A549 (cell line): ENCODE measurements around the gene CCDC88B. TPM values are rescaled to one million over a fixed set of nuclear protein-coding genes. Genes with fewer than 3 reads are reported as not detected.

Source experiments
- ATAC-seq, 2 experiments: fragments of 200-7000 bp in 1 of 2; fragments of >200 bp in 1 of 2; cut with Nextera tagmentation in 1 of 2; cut with Tn5 transposase in 1 of 2; 3 replicates each; pipeline versions ENCODE4 v1.8.0 to v1.9.1; 2018 to 2020; ENCODE audit warnings: mild to moderate bottlenecking in 1 of 2, moderate library complexity in 1 of 2
- CTCF ChIA-PET: fragments of 300-600 bp; sonication (Branson Sonifier 250); formaldehyde crosslinking; extraction: SDS; loops from one replicate; lab custom pipeline; 2021; ENCODE audit warnings: antibody characterized with exemption, inconsistent platforms; lab: Yijun Ruan, JAX
- POLR2A ChIA-PET: fragments of 350-600 bp; formaldehyde crosslinking; extraction: SDS; loops from one replicate; lab custom pipeline; 2021; ENCODE audit warnings: antibody characterized with exemption, inconsistent platforms; lab: Yijun Ruan, JAX
- DNase-seq, 2 experiments: peaks; one replicate each; pipeline versions ENCODE4 v3.0.0 to v3.0.0-alpha.2; 2011 to 2016; ENCODE audit warnings: low read depth in 1 of 2, low spot score in 1 of 2
- FAIRE-seq: peaks from 2 replicates; lab custom pipeline; 2011; peaks lifted over from hg19 to GRCh38; lab: Jason Lieb, UNC
- H3K27ac ChIP-seq, 2 experiments: fragments of >200 bp; sonication (Bioruptor Twin); formaldehyde crosslinking; 3 replicates each; pipeline ENCODE4 v1.5.1; 2016 to 2017
- H3K4me1 ChIP-seq: fragments of >200 bp; sonication (Bioruptor Twin); formaldehyde crosslinking; 3 replicates; pipeline ENCODE4 v1.6.1; 2016
- H3K4me2 ChIP-seq: fragments of >200 bp; sonication (Bioruptor Twin); formaldehyde crosslinking; 3 replicates; pipeline ENCODE4 v1.6.1; 2016
- H3K4me3 ChIP-seq: fragments of >200 bp; sonication (Bioruptor Twin); formaldehyde crosslinking; 3 replicates; pipeline ENCODE4 v1.5.1; 2016
- H3K9me3 ChIP-seq: fragments of >200 bp; sonication (Bioruptor Twin); formaldehyde crosslinking; 3 replicates; pipeline ENCODE4 v1.6.1; 2016
- CBX2 ChIP-seq: fragments of 200-600 bp; sonication (generic); IDR thresholded peaks from 2 replicates; pipeline ENCODE4 v1.6.1; 2016; ENCODE audit warnings: low read depth, mild to moderate bottlenecking, borderline replicate concordance
- CBX8 ChIP-seq: fragments of 200-600 bp; sonication (generic); IDR thresholded peaks from 2 replicates; pipeline ENCODE4 v1.6.1; 2016
- CHD4 ChIP-seq: fragments of 200-600 bp; sonication (generic); IDR thresholded peaks from 2 replicates; pipeline ENCODE4 v1.6.1; 2016; ENCODE audit warnings: antibody characterized with exemption, mild to moderate bottlenecking, borderline replicate concordance
- EHMT2 ChIP-seq: fragments of 200-600 bp; sonication (generic); IDR thresholded peaks from 2 replicates; pipeline ENCODE4 v1.6.1; 2016; ENCODE audit warnings: antibody characterized with exemption, low read depth, mild to moderate bottlenecking, moderate library complexity
- ESRRA ChIP-seq: fragments of 150-350 bp; IDR thresholded peaks from 2 replicates; pipeline ENCODE4 v1.6.1; 2014; ENCODE audit warnings: mild to moderate bottlenecking, low read length, borderline replicate concordance
- GATA3 ChIP-seq: IDR thresholded peaks from 2 replicates; pipeline ENCODE4 v1.6.1; 2012; ENCODE audit warnings: borderline replicate concordance
- HDAC2 ChIP-seq: fragments of 200-600 bp; sonication (generic); IDR thresholded peaks from 2 replicates; pipeline ENCODE4 v1.6.1; 2016
- HEYL ChIP-seq: fragments of 250-450 bp; sonication (Bioruptor Pico); IDR thresholded peaks from 2 replicates; pipeline ENCODE4 v1.8.0; 2021; ENCODE audit warnings: mild to moderate bottlenecking, moderate library complexity
- KDM5A ChIP-seq: fragments of 200-600 bp; sonication (generic); IDR thresholded peaks from 2 replicates; pipeline ENCODE4 v1.6.1; 2016; ENCODE audit warnings: antibody characterized with exemption, mild to moderate bottlenecking
- MAFK ChIP-seq: fragments of 450-650 bp; IDR thresholded peaks from 2 replicates; pipeline ENCODE4 v1.6.1; 2014; ENCODE audit not compliant: partially characterized antibody
- MYC ChIP-seq: IDR thresholded peaks from 2 replicates; pipeline ENCODE4 v1.6.1; 2012; ENCODE audit warnings: mild to moderate bottlenecking, inconsistent platforms, low read length, improper control_type of control experiment, borderline replicate concordance
- NFE2L2 ChIP-seq: fragments of 150-350 bp; conservative IDR thresholded peaks from 2 replicates; pipeline ENCODE4 v1.6.1; 2014; ENCODE audit warnings: low read length
- NPAS2 ChIP-seq: fragments of 250-450 bp; sonication (Bioruptor Pico); IDR thresholded peaks from 2 replicates; pipeline ENCODE4 v1.8.0; 2022; ENCODE audit warnings: mild to moderate bottlenecking, moderate library complexity, borderline replicate concordance
- NR3C1 ChIP-seq: fragments of >200 bp; sonication (Bioruptor Twin); formaldehyde crosslinking; IDR thresholded peaks from 3 replicates; pipeline ENCODE4 v1.6.1; 2017
- PBX3 ChIP-seq: IDR thresholded peaks from 2 replicates; pipeline ENCODE4 v1.6.1; 2012
- PHF8 ChIP-seq: fragments of 200-600 bp; sonication (generic); IDR thresholded peaks from 2 replicates; pipeline ENCODE4 v1.6.1; 2016; ENCODE audit warnings: low read depth, mild to moderate bottlenecking, antibody characterized with exemption, moderate library complexity, borderline replicate concordance
- POLR2A ChIP-seq: IDR thresholded peaks from 2 replicates; pipeline ENCODE4 v1.6.1; 2012; ENCODE audit warnings: mild to moderate bottlenecking, low read length
- POLR2AphosphoS2 ChIP-seq: conservative IDR thresholded peaks from 2 replicates; pipeline ENCODE4 v1.6.1; 2012; ENCODE audit warnings: low read length, improper control_type of control experiment, inconsistent platforms
- RAD21 ChIP-seq, 2 experiments: fragments of >200 bp in 1 of 2; sonication (Bioruptor Twin) in 1 of 2; formaldehyde crosslinking in 1 of 2; IDR thresholded peaks in 1 of 2; conservative IDR thresholded peaks in 1 of 2; 2 replicates in 1 of 2; 3 replicates in 1 of 2; pipeline ENCODE4 v1.6.1; 2012 to 2018; ENCODE audit warnings: inconsistent platforms in 1 of 2
- RNF2 ChIP-seq: fragments of 200-600 bp; sonication (generic); IDR thresholded peaks from 2 replicates; pipeline ENCODE4 v1.6.1; 2016; ENCODE audit warnings: low read depth, mild to moderate bottlenecking, antibody characterized with exemption, moderate library complexity, borderline replicate concordance
- TP53 ChIP-seq: fragments of 250-450 bp; sonication (Bioruptor Pico); IDR thresholded peaks from 2 replicates; pipeline ENCODE4 v1.5.0; 2021; ENCODE audit warnings: mild to moderate bottlenecking, moderate library complexity
- ZC3H11A ChIP-seq: fragments of 450-650 bp; IDR thresholded peaks from 2 replicates; pipeline ENCODE4 v1.6.1; 2014; ENCODE audit warnings: antibody characterized with exemption, mild to moderate bottlenecking
- WGBS: methylation state at CpG from one replicate; pipeline ENCODE4 v1.1.6; 2017; ENCODE audit errors: missing lambda C conversion rate; 5-methylcytosine and 5-hydroxymethylcytosine counted together
- polyA minus RNA-seq: library from RNA; depleted of rRNA, polyadenylated mRNA; stranded (reverse); fragments of >200 nt; gene quantifications from 2 replicates; pipeline ENCODE4 v1.2.3, GENCODE V29; 2011; rRNA and poly(A)+ RNA removed
- polyA plus RNA-seq, 4 experiments: library from polyadenylated mRNA; depleted of rRNA in 3 of 4; stranded (reverse); fragments of >200 nt; fragmentation: RNase III in 1 of 4; extraction: RNeasy Plus Mini Kit Qiagen cat#74134 plus additional on column Dnase treatment in 1 of 4; gene quantifications; 2 replicates in 3 of 4; 3 replicates in 1 of 4; pipeline ENCODE4 v1.2.3, GENCODE V29; 2011 to 2017
- TF ChIP-seq, protein P1 (sequence below): fragments of 150-350 bp; IDR thresholded peaks from 2 replicates; pipeline ENCODE4 v1.6.1; 2014; ENCODE audit warnings: low read depth, mild to moderate bottlenecking, low read length
- TF ChIP-seq, protein P2 (sequence below): IDR thresholded peaks from 2 replicates; pipeline ENCODE4 v1.6.1; 2012; ENCODE audit warnings: low read depth, borderline replicate concordance

CCDC88B gene
- polyA plus RNA-seq (2011; rRNA removed) (4.8 and 5.7 TPM in 2 replicates), polyA plus RNA-seq (2017; fragmentation: RNase III; extraction: RNeasy Plus Mini Kit Qiagen cat#74134 plus additional on column Dnase treatment) (8.8 to 10.3 TPM (median 9.7 TPM) in 3 replicates), polyA minus RNA-seq (1.4 and 1.8 TPM in 2 replicates)
- 9.6 and 10.2 TPM in 2 replicates for polyA plus RNA-seq (2012; cell fraction: cytosol; rRNA removed)
- polyA plus RNA-seq (2012; cell fraction: nucleus; rRNA removed): 10.0 and 12.3 TPM in 2 replicates

GRCh38 chr11:64339754-64340408, at the start of gene CCDC88B:
Gene CCDC88B (plus strand): TSS chr11:64340204. CDS start chr11:64340267, 63 bp downstream.
- WGBS: 92% methylated on average over 9 of the region's 16 CpGs
- FAIRE-seq: no peak
- Histone ChIP-seq H3K4me2 (no peak within 1 kb of the TSS), H3K27ac (peak within 1 kb of the TSS in 1 of 2 experiments; percentile 32; a peak in 2 of 6 replicates), H3K4me1 (peaks cover 22% of the 10 kb centered on the region), H3K4me3 (no peak within 1 kb of the TSS), H3K9me3 (no peaks in the 10 kb centered on the region)
- ATAC-seq: no peak
- ChIA-PET POLR2A (interaction anchor here (0.6 to 1.6 kb wide), 2 partner anchors 22 to 31 kb away, joined by 3 to 7 read pairs; partner anchors contain the start of genes PRDX5 and TRMT112), CTCF (interaction anchor here (13.1 to 33.9 kb wide), 3 partner anchors 12 to 29 kb away, joined by 301 to 996 read pairs (median 312); partner anchors contain the start of genes CATSPERZ, ESRRA, PRDX5 and TRMT112)
- DNase-seq: no peak
- TF ChIP-seq RNF2 (no peak), CBX2 (no peak), NR3C1 (no peak), POLR2A (no peak), MYC (no peak), GATA3 (no peak), HDAC2 (no peak), CHD4 (no peak), EHMT2 (no peak), RAD21 (conservative IDR thresholded peaks at IDR 0.05 in 1 of 2, IDR thresholded peaks at IDR 0.05 in 1 of 2) (no peak), POLR2AphosphoS2 (no peak), MAFK (no peak), PBX3 (no peak), NPAS2 (CRISPR knock-in tag) (no peak), KDM5A (no peak), TP53 (CRISPR knock-in tag) (no peak), ZC3H11A (no peak), PHF8 (no peak)
- TF ChIP-seq, protein P1, sequence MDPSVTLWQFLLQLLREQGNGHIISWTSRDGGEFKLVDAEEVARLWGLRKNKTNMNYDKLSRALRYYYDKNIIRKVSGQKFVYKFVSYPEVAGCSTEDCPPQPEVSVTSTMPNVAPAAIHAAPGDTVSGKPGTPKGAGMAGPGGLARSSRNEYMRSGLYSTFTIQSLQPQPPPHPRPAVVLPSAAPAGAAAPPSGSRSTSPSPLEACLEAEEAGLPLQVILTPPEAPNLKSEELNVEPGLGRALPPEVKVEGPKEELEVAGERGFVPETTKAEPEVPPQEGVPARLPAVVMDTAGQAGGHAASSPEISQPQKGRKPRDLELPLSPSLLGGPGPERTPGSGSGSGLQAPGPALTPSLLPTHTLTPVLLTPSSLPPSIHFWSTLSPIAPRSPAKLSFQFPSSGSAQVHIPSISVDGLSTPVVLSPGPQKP: no peak

- DNase-seq (no peak), FAIRE-seq (no peak), ATAC-seq (no peak)
- no peak overlapping the region for H3K4me2 ChIP-seq
- TF ChIP-seq ESRRA (no peak), NFE2L2 (no peak), CBX8 (no peak), NPAS2 (CRISPR knock-in tag) (no peak), HEYL (CRISPR knock-in tag) (no peak)
- TF ChIP-seq, protein P2, sequence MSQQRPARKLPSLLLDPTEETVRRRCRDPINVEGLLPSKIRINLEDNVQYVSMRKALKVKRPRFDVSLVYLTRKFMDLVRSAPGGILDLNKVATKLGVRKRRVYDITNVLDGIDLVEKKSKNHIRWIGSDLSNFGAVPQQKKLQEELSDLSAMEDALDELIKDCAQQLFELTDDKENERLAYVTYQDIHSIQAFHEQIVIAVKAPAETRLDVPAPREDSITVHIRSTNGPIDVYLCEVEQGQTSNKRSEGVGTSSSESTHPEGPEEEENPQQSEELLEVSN: no peak
- H3K9me3 ChIP-seq: no peaks in the 10 kb centered on the region
- WGBS: 74% methylated on average over 9 of the region's 10 CpGs
- ChIA-PET POLR2A (no interaction called here), CTCF (interaction anchor here (0.7 to 20.5 kb wide), 8 partner anchors 11 to 65 kb away, joined by 3 to 448 read pairs (median 6); partner anchors contain the start of genes CATSPERZ, ESRRA and PLCB3)
- H3K4me3 ChIP-seq: no peak overlapping the region
- no peak overlapping the region for H3K27ac ChIP-seq
- H3K4me1 ChIP-seq: peaks cover 9% of the 10 kb centered on the region; the same call in 1 of the 3 replicates
Measured at GRCh38 chr11:64290352-64291261, 49.4 kb upstream of the CCDC88B start.
